OCI-LY3 (cell line): ENCODE measurements around the gene LYST.

Experiments
- H2AFZ ChIP-seq: fragments of 200-600, 300-600 bp; shearing (Covaris generic); 2 replicates; pipeline ENCODE4 v1.6.0; 2014; ENCODE audit warnings: antibody characterized with exemption, low read depth, low read length
- H3K27ac ChIP-seq: fragments of 200-600, 300-600 bp; sonication (generic); 2 replicates; pipeline ENCODE4 v1.5.1; 2014; ENCODE audit warnings: mild to moderate bottlenecking, low read length, moderate library complexity, mixed read lengths
- H3K27me3 ChIP-seq: fragments of 200-600, 300-600 bp; sonication (generic); 2 replicates; pipeline ENCODE4 v1.6.1; 2014; ENCODE audit warnings: low read depth, low read length, mixed read lengths
- H3K36me3 ChIP-seq: fragments of 200-600, 300-600 bp; sonication (generic); replicated peaks from 2 replicates; pipeline ENCODE3; 2014; ENCODE audit warnings: low read depth, low read length, mixed read lengths
- H3K4me1 ChIP-seq: fragments of 300-600, 200-600 bp; sonication (generic); 2 replicates; pipeline ENCODE4 v1.6.1; 2014; ENCODE audit warnings: low read length, mixed read lengths
- H3K4me2 ChIP-seq: fragments of 200-600, 300-600 bp; sonication (generic); 2 replicates; pipeline ENCODE4 v1.6.1; 2014; ENCODE audit warnings: low read length, mixed read lengths
- H3K4me3 ChIP-seq: fragments of 300-600, 200-600 bp; sonication (generic); 2 replicates; pipeline ENCODE4 v1.5.1; 2014; ENCODE audit warnings: antibody characterized with exemption, mild to moderate bottlenecking, low read length, moderate library complexity
- H3K79me2 ChIP-seq: fragments of 300-600, 200-600 bp; shearing (Covaris generic); 2 replicates; pipeline ENCODE4 v1.6.1; 2014; ENCODE audit warnings: mild to moderate bottlenecking, low read length, mixed read lengths
- H3K9ac ChIP-seq: fragments of 300-600, 200-600 bp; shearing (Covaris generic); 2 replicates; pipeline ENCODE4 v1.6.0; 2014; ENCODE audit warnings: mild to moderate bottlenecking, low read length, moderate library complexity
- H3K9me3 ChIP-seq: fragments of 200-600, 300-600 bp; shearing (Covaris generic); 2 replicates; pipeline ENCODE4 v1.6.1; 2014; ENCODE audit warnings: low read length, mixed read lengths; ENCODE audit not compliant: insufficient read depth
- H4K20me1 ChIP-seq: fragments of 200-600, 300-600 bp; sonication (generic); 2 replicates; pipeline ENCODE4 v1.6.1; 2016; ENCODE audit warnings: low read length, mixed read lengths; ENCODE audit not compliant: insufficient read depth
- CTCF ChIP-seq: fragments of 200-600, 300-600 bp; sonication (generic); IDR thresholded peaks from 2 replicates; pipeline ENCODE4 v1.5.1; 2014; ENCODE audit warnings: antibody characterized with exemption, low read length, low read depth
- EZH2phosphoT487 ChIP-seq: fragments of 200-600 bp; shearing (Covaris generic); IDR thresholded peaks from 2 replicates; pipeline ENCODE4 v1.6.1; 2018; ENCODE audit warnings: antibody characterized with exemption, mixed run types, low read depth

Gene LYST

DNA sequence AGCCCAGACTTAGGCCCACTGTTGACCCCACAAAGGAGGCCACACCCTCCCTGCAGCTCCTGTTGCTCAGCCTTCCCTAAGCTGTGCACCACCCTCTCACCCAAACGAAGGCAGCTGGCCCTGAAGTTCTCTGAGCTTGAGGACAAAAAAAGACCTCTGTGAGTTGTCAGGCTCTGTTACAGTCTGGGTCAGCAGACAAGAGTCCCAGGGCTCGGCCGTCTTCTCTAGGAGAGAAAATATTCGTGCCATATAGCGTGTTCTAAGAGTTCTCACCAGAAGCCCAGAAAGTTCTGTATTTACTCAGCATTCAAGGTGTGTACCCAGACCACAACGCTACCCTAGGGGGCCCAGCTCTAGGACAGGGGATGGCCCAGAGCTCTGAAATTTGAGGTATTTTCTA lies 25.5 kb upstream of the LYST start:
- Histone ChIP-seq H3K4me3 (no peak overlapping the region), H3K9me3 (no peaks in the 10 kb centered on the region), H3K36me3 (no peaks in the 10 kb centered on the region), H3K79me2 (no peaks in the 10 kb centered on the region), H3K27me3 (peaks cover 17% of the 10 kb centered on the region; the same call in 1 of the 2 replicates), H3K4me1 (peaks cover 32% of the 10 kb centered on the region), H2AFZ (no peak overlapping the region), H3K27ac (no peak overlapping the region), H4K20me1 (no peaks in the 10 kb centered on the region), H3K4me2 (no peak overlapping the region), H3K9ac (no peak overlapping the region)
- TF ChIP-seq EZH2phosphoT487 (no peak), CTCF (no peak)

- peak overlapping the region; percentile 38 for H3K27ac ChIP-seq
- H3K27me3 ChIP-seq = peaks cover 21% of the 10 kb centered on the region
- H3K9me3 ChIP-seq = no peaks in the 10 kb centered on the region
- H3K36me3 ChIP-seq = no peaks in the 10 kb centered on the region
- H2AFZ ChIP-seq = no peak overlapping the region
- TF ChIP-seq CTCF (no peak), EZH2phosphoT487 (no peak)
- H3K4me3 ChIP-seq = peak overlapping the region; percentile 70
- H3K9ac ChIP-seq = no peak overlapping the region
- H3K79me2 ChIP-seq = no peaks in the 10 kb centered on the region
- H4K20me1 ChIP-seq = no peaks in the 10 kb centered on the region
- peaks cover 38% of the 10 kb centered on the region for H3K4me1 ChIP-seq
- H3K4me2 ChIP-seq = peak overlapping the region; percentile 79
Observed at GRCh38 chr1:235888119-235888643, 21.5 kb upstream of the LYST start.

DNA sequence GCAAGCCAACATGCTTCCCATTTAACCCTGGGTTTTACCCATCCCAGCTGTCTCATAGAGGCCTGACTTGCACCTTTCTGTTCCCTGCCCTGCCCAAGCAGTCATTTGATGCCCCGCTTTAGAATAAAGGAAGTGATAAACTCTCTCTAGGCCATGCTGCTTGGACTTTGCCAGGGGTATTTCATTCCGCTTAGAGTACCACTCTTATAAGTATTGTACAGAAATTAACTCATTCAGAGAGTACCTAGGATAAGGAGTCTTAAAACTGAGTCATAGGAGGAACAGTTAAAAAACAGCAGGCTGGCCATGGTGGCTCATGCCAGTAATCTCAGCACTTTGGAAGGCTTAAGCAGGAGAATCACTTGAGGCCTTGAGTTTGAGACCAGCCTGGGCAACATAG lies 21.0 kb upstream of the LYST start:
- Histone ChIP-seq H3K4me2 (peak overlapping the region; percentile 79), H4K20me1 (no peaks in the 10 kb centered on the region), H3K79me2 (no peaks in the 10 kb centered on the region), H3K4me1 (peaks cover 35% of the 10 kb centered on the region), H3K9me3 (no peaks in the 10 kb centered on the region), H3K9ac (no peak overlapping the region), H3K27ac (peak overlapping the region; percentile 38), H3K4me3 (no peak overlapping the region), H3K27me3 (peaks cover 26% of the 10 kb centered on the region), H2AFZ (no peak overlapping the region), H3K36me3 (no peaks in the 10 kb centered on the region)
- TF ChIP-seq EZH2phosphoT487 (no peak), CTCF (no peak)

DNA sequence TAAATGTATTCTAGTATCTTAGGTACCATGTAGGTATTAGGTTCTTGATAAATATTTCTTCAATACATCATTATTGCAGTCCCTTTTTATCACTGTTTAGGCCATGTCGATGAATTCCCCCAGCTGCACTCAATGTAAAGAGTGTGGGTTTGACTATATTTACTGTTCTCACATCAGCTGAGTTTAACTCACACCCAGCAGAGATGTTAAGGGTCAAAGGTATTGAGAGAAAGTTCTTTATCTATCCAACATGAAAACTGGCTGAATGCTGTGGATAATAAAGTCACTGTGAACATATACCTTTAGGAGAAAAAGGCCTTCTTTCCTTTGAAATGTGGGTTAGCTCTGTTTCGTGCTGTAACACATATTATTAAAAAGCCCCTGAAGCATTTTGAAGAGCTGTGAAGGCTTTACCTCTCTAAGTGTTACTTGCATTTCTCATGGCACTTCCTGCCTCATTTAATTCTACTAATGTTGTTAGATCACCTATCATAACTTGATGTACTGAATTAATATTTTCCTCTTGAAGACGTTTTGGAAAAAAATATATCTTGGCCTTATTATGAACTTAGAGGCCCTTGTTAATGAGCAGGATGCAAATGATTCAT lies 19.1 kb upstream of the LYST start:
- peaks cover 36% of the 10 kb centered on the region for H3K27me3 ChIP-seq
- H3K4me3 ChIP-seq = no peak overlapping the region
- TF ChIP-seq EZH2phosphoT487 = no peak
- no peak for TF ChIP-seq CTCF
- no peak overlapping the region for H2AFZ ChIP-seq
- no peak overlapping the region for H3K9ac ChIP-seq
- no peaks in the 10 kb centered on the region for H4K20me1 ChIP-seq
- H3K36me3 ChIP-seq = no peaks in the 10 kb centered on the region
- H3K4me1 ChIP-seq = peaks cover 28% of the 10 kb centered on the region
- no peaks in the 10 kb centered on the region for H3K79me2 ChIP-seq
- H3K9me3 ChIP-seq = no peaks in the 10 kb centered on the region
- no peak overlapping the region for H3K27ac ChIP-seq
- no peak overlapping the region for H3K4me2 ChIP-seq
